Pancreas (tissue), 10 donors: ENCODE results near the gene HMMR. TPM values are rescaled to one million over a fixed set of nuclear protein-coding genes. Genes with fewer than 3 reads are reported as not detected.
"Not testable (repeated sequence)": the region's sequence is repeated elsewhere in the genome, so short reads cannot be mapped to it uniquely, and the experiment has no call there.

ENCODE experiments used
- ATAC-seq, 4 donors: fragments of 200-7000 bp; cut with Tn5 transposase; one replicate each; pipeline versions ENCODE4 v1.8.0 to v1.9.1; 2020; ENCODE audit warnings: mild to moderate bottlenecking in 4 of 4, moderate library complexity in 4 of 4
- DNase-seq, 6 donors: peaks; one replicate each; pipeline ENCODE4 v3.0.0-alpha.2; 2020
- FAIRE-seq: peaks from 2 replicates; lab custom pipeline; 2012; peaks lifted over from hg19 to GRCh38; lab: Jason Lieb, UNC
- H3K27ac ChIP-seq, 4 donors: fragments of 200-600 bp; sonication (generic); 1 replicate in 3 of 4; 2 replicates in 1 of 4; pipeline versions ENCODE4 v1.5.0 to v1.8.0; 2020
- H3K27me3 ChIP-seq, 4 donors: fragments of 200-600 bp; one replicate each; pipeline ENCODE4 v1.8.0; 2021
- H3K36me3 ChIP-seq, 3 donors: fragments of 200-600 bp; sonication (generic) in 1 of 3; one replicate each; pipeline versions ENCODE4 v1.5.0 to v1.8.0; 2020 to 2021
- H3K4me1 ChIP-seq, 3 donors: fragments of 200-600 bp; one replicate each; pipeline ENCODE4 v1.8.0; 2021
- H3K4me3 ChIP-seq, 4 donors: fragments of 200-600 bp; sonication (generic) in 2 of 4; one replicate each; pipeline versions ENCODE4 v1.5.0 to v1.8.0; 2020 to 2021
- H3K9me3 ChIP-seq, 4 donors: fragments of 200-600 bp; one replicate each; pipeline ENCODE4 v1.8.0; 2021
- CTCF ChIP-seq, 4 donors: fragments of 200-600 bp; sonication (generic) in 3 of 4; IDR thresholded peaks; one replicate each; pipeline versions ENCODE4 v1.5.0 to v1.8.0; 2021; ENCODE audit warnings: antibody characterized with exemption in 4 of 4
- WGBS, 2 donors: extraction: QIAGEN DNeasy Blood & Tissue Kit; methylation state at CpG; one replicate each; pipeline ENCODE4 v1.1.7; 2013; 5-methylcytosine and 5-hydroxymethylcytosine counted together
- intact Hi-C, 3 donors: fragments of 100-400 bp; cut with DNase I; formaldehyde crosslinking; loops; one replicate each; pipeline versions ENCODE4 v1.11.1 to v1.14.2; 2022
- polyA plus RNA-seq, 2 donors: library from polyadenylated mRNA; stranded (reverse); fragments of 200-250 nt; gene quantifications; one replicate each; pipeline ENCODE4 v1.2.3, GENCODE V29; 2013
- total RNA-seq, 6 donors: library from RNA; stranded (reverse); fragmentation: NEBNext Ultra II Directional in 4 of 6; extraction: Animal tissue kit (Norgen Biotek cat#: 25700) in 4 of 6; gene quantifications; one replicate each; pipeline versions ENCODE4 v1.2.1 to v1.2.4, GENCODE V29; 2021 to 2023
- donor health status: healthy with polysubstance abuse.
- donor health status: DM: no; HTN: no; CAD: no; lungs with moderate emphysema.
- donor health status: DM: no; HTN: no; CAD: no.
- donor health status: control.
- donor health status: control.
- donor health status: Bipolar disorder and iron deficiency.
- donor health status: DM: yes; HTN: yes; CAD: no.
- donor health status: DM: no; HTN: no; CAD: no.
- donor health status: DM: no; HTN: no; CAD: no.
- donor health status: DM: yes; HTN: yes; CAD: no.

Gene HMMR
- total RNA-seq, result under 1 TPM in 5 of 6 donors, not detected in 1; 0.14 to 0.84 (median 0.38) TPM
- polyA plus RNA-seq, result under 1 TPM; 0.07 to 0.08 TPM

GRCh38 chr5:163460562-163461171 is at the start of gene HMMR:
Gene HMMR, plus strand, starts transcription at chr5:163460632. Its CDS starts 61 bp downstream, at chr5:163460693.
- H3K4me3 ChIP-seq, result peak within 1 kb of the TSS; percentile 60 to 85 (median 72)
- DNase-seq (peak in 1 of 6 donors; percentile 21), FAIRE-seq (no peak), ATAC-seq (no peak)
- no peaks in the 10 kb centered on the region for H3K9me3 ChIP-seq
- peak within 1 kb of the TSS; percentile 90 to 97 (median 93) for H3K27ac ChIP-seq
- H3K36me3 ChIP-seq, result no peaks in the 10 kb centered on the region
- intact Hi-C loops, result no loop called here
- H3K4me1 ChIP-seq, result peaks cover 0 to 22% (median 15%) of the 10 kb centered on the region in 3 donors
- TF ChIP-seq CTCF (IDR thresholded peaks at IDR 0.05), result no peak
- 0% methylated on average over 23 of the region's 23 CpGs for WGBS, 2 donors
- H3K27me3 ChIP-seq, result peaks cover 0 to 3% (median 0%) of the 10 kb centered on the region in 4 donors

GRCh38 chr5:163415673-163416072 is 44.8 kb upstream of the HMMR start:
- FAIRE-seq, H3K27ac ChIP-seq, ATAC-seq, H3K4me3 ChIP-seq, H3K27me3 ChIP-seq, H3K36me3 ChIP-seq, H3K4me1 ChIP-seq, intact Hi-C loops, H3K9me3 ChIP-seq: not testable (repeated sequence)
- DNase-seq, result peak in 1 of 6 donors; percentile 46
- WGBS, 2 donors, result 20 to 29% methylated on average over 15 of the region's 15 CpGs

GRCh38 chr5:163424836-163425235 is 35.6 kb upstream of the HMMR start:
- H3K9me3 ChIP-seq, result no peaks in the 10 kb centered on the region
- FAIRE-seq (no peak), ATAC-seq (no peak), DNase-seq (no peak)
- H3K27me3 ChIP-seq, result no peaks in the 10 kb centered on the region
- H3K4me1 ChIP-seq, result no peaks in the 10 kb centered on the region
- TF ChIP-seq CTCF (IDR thresholded peaks at IDR 0.05), result no peak
- intact Hi-C loops, result no loop called here
- no peak overlapping the region for H3K27ac ChIP-seq
- 91 to 95% methylated on average over 1 of the region's 1 CpG for WGBS, 2 donors
- no peak overlapping the region for H3K4me3 ChIP-seq
- H3K36me3 ChIP-seq, result no peaks in the 10 kb centered on the region

- H3K9me3 ChIP-seq, H3K36me3 ChIP-seq, H3K27me3 ChIP-seq, H3K27ac ChIP-seq, H3K4me1 ChIP-seq, DNase-seq, H3K4me3 ChIP-seq, FAIRE-seq, ATAC-seq, intact Hi-C loops: not testable (repeated sequence)
- 72 to 83% methylated on average over 4 of the region's 4 CpGs for WGBS, 2 donors
Measured at GRCh38 chr5:163426128-163426527, 34.3 kb upstream of the HMMR start.

- WGBS, 2 donors, result 42 to 45% methylated on average over 1 of the region's 1 CpG
- no peak overlapping the region for H3K4me3 ChIP-seq
- no peak for DNase-seq
- intact Hi-C loops, result no loop called here
- no peaks in the 10 kb centered on the region for H3K36me3 ChIP-seq
- TF ChIP-seq CTCF (IDR thresholded peaks at IDR 0.05), result no peak
- no peak for FAIRE-seq
- no peaks in the 10 kb centered on the region for H3K27me3 ChIP-seq
- peaks cover 14 to 21% (median 16%) of the 10 kb centered on the region in 3 donors for H3K4me1 ChIP-seq
- H3K9me3 ChIP-seq, result no peaks in the 10 kb centered on the region
- H3K27ac ChIP-seq, result no peak overlapping the region
- no peak for ATAC-seq
Measured at GRCh38 chr5:163432544-163432943, 27.9 kb upstream of the HMMR start.

- DNase-seq (peak in 3 of 6 donors; percentile 21 to 48 (median 38)), FAIRE-seq (no peak), ATAC-seq (peak; percentile 5 to 16 (median 12))
- intact Hi-C loops, result no loop called here
- H3K4me1 ChIP-seq, result peaks cover 14 to 21% (median 16%) of the 10 kb centered on the region in 3 donors
- no peaks in the 10 kb centered on the region for H3K27me3 ChIP-seq
- peak overlapping the region in 1 of 4 donors; percentile 80 for H3K27ac ChIP-seq
- H3K4me3 ChIP-seq, result no peak overlapping the region
- no peaks in the 10 kb centered on the region for H3K9me3 ChIP-seq
- no peaks in the 10 kb centered on the region for H3K36me3 ChIP-seq
- no peak for TF ChIP-seq CTCF (IDR thresholded peaks at IDR 0.05)
- 29 to 35% methylated on average over 5 of the region's 5 CpGs for WGBS, 2 donors
Measured at GRCh38 chr5:163433271-163433670, 27.2 kb upstream of the HMMR start.
